Raji (cell line): ENCODE data around the gene VSIG10L2.

Experiments used
- POLR2A ChIP-seq: IDR thresholded peaks from 2 replicates; pipeline ENCODE4 v1.6.1; 2011; ENCODE audit warnings: low read depth, low read length, control low read depth; ENCODE audit not compliant: insufficient read depth

The VSIG10L2 gene

GRCh38 chr11:125945797-125946520, at the start of gene VSIG10L2:
TSS of gene VSIG10L2 (plus strand) at chr11:125946044. CDS start at chr11:125946056, 12 bp downstream.
- no peak for TF ChIP-seq POLR2A

- TF ChIP-seq POLR2A, result no peak
These were observed 44.0 kb upstream of the VSIG10L2 start for GRCh38 chr11:125901872-125902271.

- no peak for TF ChIP-seq POLR2A
These were observed 43.4 kb upstream of the VSIG10L2 start for GRCh38 chr11:125902277-125902926.

- TF ChIP-seq POLR2A, result peak; percentile 88
These were observed 42.7 kb upstream of the VSIG10L2 start, which contains the start of gene PUS3 for GRCh38 chr11:125902927-125903710. TSS of gene PUS3 (minus strand) at chr11:125903206. CDS start at chr11:125896284, 6,922 bp downstream.

GRCh38 chr11:125903711-125904659, 41.9 kb upstream of the VSIG10L2 start, which contains the start of gene DDX25:
TSS of gene DDX25 (plus strand) at chr11:125904508. CDS start at chr11:125904518, 10 bp downstream.
- no peak for TF ChIP-seq POLR2A

GRCh38 chr11:125904678-125905077, 41.2 kb upstream of the VSIG10L2 start:
- TF ChIP-seq POLR2A, result no peak

GRCh38 chr11:125910226-125910849, 35.5 kb upstream of the VSIG10L2 start:
- no peak for TF ChIP-seq POLR2A

- no peak for TF ChIP-seq POLR2A
These were observed 29.0 kb upstream of the VSIG10L2 start for GRCh38 chr11:125916683-125917347.

GRCh38 chr11:125918140-125918840, 27.6 kb upstream of the VSIG10L2 start:
- TF ChIP-seq POLR2A, result no peak

- no peak for TF ChIP-seq POLR2A
These were observed 24.8 kb upstream of the VSIG10L2 start for GRCh38 chr11:125921042-125921441.

- no peak for TF ChIP-seq POLR2A
These were observed 23.7 kb upstream of the VSIG10L2 start for GRCh38 chr11:125922156-125922555.

GRCh38 chr11:125923012-125923579, 22.7 kb upstream of the VSIG10L2 start:
- TF ChIP-seq POLR2A, result no peak
